Measurements from ENCODE around the gene ITIH4. TPM values are rescaled to one million over a fixed set of nuclear protein-coding genes. Genes with fewer than 3 reads are reported as not detected.

The ITIH4 gene
- total RNA-seq, 2 donors from 2014 or later, result 6.0 to 6.2 TPM

GRCh38 chr3:52845157-52845556 is 14.7 kb upstream of the ITIH4 start:
- WGBS, 2 experiments (ENCODE audit: insufficient coverage in 1 of 2, insufficient read length in 1 of 2), result 67 to 72% methylated on average over 1 to 5 of the region's 6 CpGs
- Histone ChIP-seq H3K36me3 (ENCODE audit: control insufficient read depth, insufficient read depth, low read length) (peaks cover 5% of the 10 kb centered on the region), H3K4me1 (ENCODE audit: control insufficient read depth, insufficient read depth, low read length) (no peaks in the 10 kb centered on the region), H3K4me3 (ENCODE audit: low read length) (no peak overlapping the region), H3K9me3 (ENCODE audit: control insufficient read depth, low read length) (no peaks in the 10 kb centered on the region), H3K9ac (ENCODE audit: extremely low read depth, low read length, poor library complexity, severe bottlenecking) (no peak overlapping the region), H3K27me3 (ENCODE audit: control insufficient read depth, insufficient read depth, low read length, poor library complexity, severe bottlenecking) (no peaks in the 10 kb centered on the region), H3K27ac (ENCODE audit: low read depth, low read length) (no peak overlapping the region)
- TF ChIP-seq CTCF (conservative IDR thresholded peaks at IDR 0.05), result no peak
- no peak overlapping the region for H3K4me3 Mint-ChIP-seq
- no peaks in the 10 kb centered on the region for H3K9me3 Mint-ChIP-seq
- no peaks in the 10 kb centered on the region for H3K27me3 Mint-ChIP-seq (ENCODE audit: insufficient read depth)
- no peak for DNase-seq
- peaks cover 17% of the 10 kb centered on the region for H3K36me3 Mint-ChIP-seq (ENCODE audit: low read depth)
- H3K27ac Mint-ChIP-seq, result no peak overlapping the region
- H3K4me1 Mint-ChIP-seq, result no peaks in the 10 kb centered on the region

- no peak for TF ChIP-seq CTCF (conservative IDR thresholded peaks at IDR 0.05)
- peak overlapping the region; percentile 30 for H3K27ac Mint-ChIP-seq
- H3K9me3 Mint-ChIP-seq, result no peaks in the 10 kb centered on the region
- H3K27me3 Mint-ChIP-seq (ENCODE audit: insufficient read depth), result no peaks in the 10 kb centered on the region
- Histone ChIP-seq H3K27ac (ENCODE audit: low read depth, low read length) (no peak overlapping the region), H3K4me1 (ENCODE audit: control insufficient read depth, insufficient read depth, low read length) (no peaks in the 10 kb centered on the region), H3K9me3 (ENCODE audit: control insufficient read depth, low read length) (no peaks in the 10 kb centered on the region), H3K4me3 (ENCODE audit: low read length) (no peak overlapping the region), H3K36me3 (ENCODE audit: control insufficient read depth, insufficient read depth, low read length) (peaks cover 5% of the 10 kb centered on the region), H3K9ac (ENCODE audit: extremely low read depth, low read length, poor library complexity, severe bottlenecking) (no peak overlapping the region), H3K27me3 (ENCODE audit: control insufficient read depth, insufficient read depth, low read length, poor library complexity, severe bottlenecking) (no peaks in the 10 kb centered on the region)
- H3K4me3 Mint-ChIP-seq, result no peak overlapping the region
- H3K36me3 Mint-ChIP-seq (ENCODE audit: low read depth), result peaks cover 16% of the 10 kb centered on the region
- peaks cover 2% of the 10 kb centered on the region for H3K4me1 Mint-ChIP-seq
- 93 to 95% methylated on average over 12 to 18 of the region's 18 CpGs for whole genome bisulfite sequencing, 2 experiments (ENCODE audit: insufficient coverage in 1 of 2, insufficient read length in 1 of 2)
- DNase-seq, result no peak
Measured at GRCh38 chr3:52844290-52844975, 14.0 kb upstream of the ITIH4 start.

GRCh38 chr3:52843881-52844280 is 13.4 kb upstream of the ITIH4 start:
- Histone ChIP-seq H3K9me3 (ENCODE audit: control insufficient read depth, low read length) (no peaks in the 10 kb centered on the region), H3K9ac (ENCODE audit: extremely low read depth, low read length, poor library complexity, severe bottlenecking) (no peak overlapping the region), H3K27ac (ENCODE audit: low read depth, low read length) (no peak overlapping the region), H3K36me3 (ENCODE audit: control insufficient read depth, insufficient read depth, low read length) (peaks cover 5% of the 10 kb centered on the region), H3K4me1 (ENCODE audit: control insufficient read depth, insufficient read depth, low read length) (peaks cover 3% of the 10 kb centered on the region), H3K27me3 (ENCODE audit: control insufficient read depth, insufficient read depth, low read length, poor library complexity, severe bottlenecking) (no peaks in the 10 kb centered on the region), H3K4me3 (ENCODE audit: low read length) (no peak overlapping the region)
- H3K27me3 Mint-ChIP-seq (ENCODE audit: insufficient read depth), result no peaks in the 10 kb centered on the region
- H3K9me3 Mint-ChIP-seq, result no peaks in the 10 kb centered on the region
- H3K4me1 Mint-ChIP-seq, result peaks cover 5% of the 10 kb centered on the region
- H3K27ac Mint-ChIP-seq, result peak overlapping the region; percentile 30
- no peak for DNase-seq
- peaks cover 16% of the 10 kb centered on the region for H3K36me3 Mint-ChIP-seq (ENCODE audit: low read depth)
- TF ChIP-seq CTCF (conservative IDR thresholded peaks at IDR 0.05), result no peak
- H3K4me3 Mint-ChIP-seq, result no peak overlapping the region
- 95 to 100% methylated on average over 1 to 2 of the region's 2 CpGs for WGBS, 2 experiments (ENCODE audit: insufficient coverage in 1 of 2, insufficient read length in 1 of 2)
